Posterior vena cava (tissue), 2 donors: ENCODE results near the gene RAC3. TPM values are rescaled to one million over a fixed set of nuclear protein-coding genes. Genes with fewer than 3 reads are reported as not detected.

Experiments used
- DNase-seq: peaks from one replicate; pipeline ENCODE4 v3.0.0-alpha.2; 2020; ENCODE audit warnings: low spot score
- intact Hi-C, 2 donors: fragments of 100-400 bp; cut with DNase I; formaldehyde crosslinking; loops; one replicate each; pipeline versions ENCODE4 v1.14.1 to v1.14.2; 2022 to 2023
- total RNA-seq, 2 donors: library from RNA; stranded (reverse); fragmentation: NEBNext Ultra II Directional; extraction: Animal tissue kit (Norgen Biotek cat#: 25700); gene quantifications; one replicate each; pipeline ENCODE4 v1.2.1, GENCODE V29; 2021
- donor health status: DM: yes; HTN: yes; CAD: no.
- donor health status: DM: yes; HTN: yes; CAD: no.

Gene RAC3
- total RNA-seq, 2 donors from 2014 or later = 1.0 to 1.3 TPM

DNA sequence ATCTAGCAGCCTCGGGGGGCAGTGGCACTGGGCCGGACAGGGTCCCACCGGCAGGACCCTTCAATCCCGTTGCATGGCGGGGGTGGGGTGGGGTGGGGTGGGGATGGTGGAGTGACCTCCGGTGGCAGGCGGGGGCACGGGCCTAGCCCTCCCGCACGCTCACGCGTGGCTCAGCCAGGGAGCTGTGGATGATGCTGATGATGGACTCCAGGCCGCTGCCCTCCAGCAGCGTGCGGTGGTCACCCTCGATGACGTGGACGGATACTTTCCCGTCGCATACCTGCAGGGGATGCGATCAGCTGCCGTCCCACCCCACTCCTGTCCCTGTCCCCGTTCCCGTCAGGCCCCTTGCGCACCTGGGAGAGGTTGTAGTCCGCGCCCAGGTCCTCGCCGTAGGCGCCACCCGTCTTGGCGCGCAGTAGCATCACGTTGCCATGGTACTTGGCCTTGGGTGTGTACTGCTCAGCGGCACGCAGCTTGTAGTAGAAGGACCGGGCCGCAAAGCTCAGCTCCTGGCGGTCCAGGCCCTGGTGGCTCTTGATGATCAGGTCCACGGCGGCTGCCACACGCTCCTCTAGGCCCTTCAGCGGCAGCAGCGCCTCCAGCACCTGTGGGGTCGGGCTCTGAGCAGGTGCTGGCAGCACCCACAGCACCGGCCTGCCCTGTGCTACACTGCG lies 47.7 kb downstream of the RAC3 start:
- no peak for DNase-seq
- intact Hi-C loops = no loop called here

DNA sequence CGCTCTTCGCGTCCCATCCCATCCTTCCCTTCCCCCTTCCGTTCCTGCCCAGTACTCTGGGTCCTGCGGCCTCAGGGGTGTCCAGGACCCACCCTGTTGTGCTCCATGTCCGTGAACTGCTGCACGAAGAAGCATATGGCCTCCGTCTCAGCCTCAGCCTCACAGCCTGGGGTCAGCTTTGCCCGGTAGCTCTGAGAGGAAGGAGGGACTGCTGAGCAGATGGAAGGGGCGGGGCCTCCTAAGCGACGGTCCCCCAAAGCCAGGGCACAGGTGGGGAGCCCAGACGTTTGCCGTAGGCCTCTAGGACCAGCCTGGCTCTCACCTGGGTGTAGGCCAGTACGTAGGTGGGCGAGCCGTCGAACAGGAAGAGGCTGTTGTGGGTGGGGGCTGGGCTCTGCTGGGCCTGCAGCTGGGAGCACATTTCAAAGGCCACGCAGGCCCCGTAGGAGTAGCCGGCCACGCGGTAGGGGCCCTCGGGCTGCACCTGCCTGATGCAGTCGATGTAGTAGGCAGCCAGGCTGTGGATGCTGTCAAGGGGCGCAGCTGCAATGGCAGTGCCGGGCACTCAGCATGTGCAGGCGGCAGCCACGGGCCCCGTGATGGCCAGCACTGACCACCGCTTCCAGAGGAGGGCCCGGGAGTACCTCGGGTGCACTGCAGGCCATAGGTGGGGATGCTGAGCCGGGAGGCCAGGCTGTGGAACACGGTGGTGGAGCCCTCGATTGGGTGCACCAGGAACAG lies 48.7 kb downstream of the RAC3 start:
- DNase-seq = no peak
- intact Hi-C loops = no loop called here

DNA sequence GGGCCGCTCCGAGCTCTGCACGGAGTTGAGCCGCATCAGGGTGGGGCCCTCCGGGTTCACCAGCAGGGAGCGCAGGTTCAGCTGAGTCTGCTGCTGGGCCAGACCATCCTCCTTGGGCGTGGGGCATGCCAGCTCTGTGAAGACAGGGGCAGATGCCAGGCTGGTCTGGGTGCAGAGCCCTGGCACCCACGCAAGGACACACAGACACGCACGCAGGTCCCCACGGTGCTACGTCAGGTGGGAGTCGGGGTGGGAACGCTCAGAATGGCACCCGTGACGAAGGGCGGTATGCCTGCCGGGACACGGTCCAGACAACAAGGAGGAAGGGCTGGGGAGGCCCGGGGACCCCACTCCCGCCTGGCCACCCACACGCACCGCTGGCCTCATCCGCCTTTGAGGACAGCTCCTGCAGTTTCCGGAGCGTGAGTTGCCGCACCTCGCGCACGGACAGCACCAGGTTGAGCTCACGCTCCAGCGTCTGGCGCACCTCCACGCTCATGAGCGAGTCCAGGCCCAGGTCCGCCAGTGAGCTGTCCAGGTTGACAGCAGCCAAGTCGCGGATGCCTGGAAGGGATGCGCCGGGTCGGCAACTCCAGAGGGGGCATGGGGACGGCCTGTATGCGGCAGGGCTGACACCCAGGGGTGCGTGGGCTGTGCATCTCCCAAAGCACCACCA lies 49.4 kb downstream of the RAC3 start:
- intact Hi-C loops = no loop called here
- DNase-seq = no peak

DNA sequence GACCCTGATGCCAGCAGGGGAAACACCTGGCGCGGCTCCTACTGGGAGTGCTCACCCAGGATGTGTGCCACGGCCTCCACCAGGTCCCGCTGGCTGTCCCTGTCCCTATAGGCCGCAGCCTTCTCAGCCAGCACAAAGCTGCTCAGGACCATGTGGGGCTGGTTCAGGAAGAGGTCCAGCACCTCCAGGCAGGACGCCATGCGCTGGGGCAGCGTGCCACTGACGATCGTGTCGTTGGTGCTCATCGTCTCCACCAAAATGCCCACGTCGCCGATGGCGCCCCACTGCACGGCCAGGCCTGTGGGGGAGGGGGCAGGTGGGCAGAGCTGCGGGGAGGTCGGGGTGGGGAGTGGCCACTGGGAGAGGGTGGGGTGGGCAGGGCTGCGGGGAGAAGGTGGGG lies 50.1 kb downstream of the RAC3 start:
- intact Hi-C loops = no loop called here
- DNase-seq = no peak

DNA sequence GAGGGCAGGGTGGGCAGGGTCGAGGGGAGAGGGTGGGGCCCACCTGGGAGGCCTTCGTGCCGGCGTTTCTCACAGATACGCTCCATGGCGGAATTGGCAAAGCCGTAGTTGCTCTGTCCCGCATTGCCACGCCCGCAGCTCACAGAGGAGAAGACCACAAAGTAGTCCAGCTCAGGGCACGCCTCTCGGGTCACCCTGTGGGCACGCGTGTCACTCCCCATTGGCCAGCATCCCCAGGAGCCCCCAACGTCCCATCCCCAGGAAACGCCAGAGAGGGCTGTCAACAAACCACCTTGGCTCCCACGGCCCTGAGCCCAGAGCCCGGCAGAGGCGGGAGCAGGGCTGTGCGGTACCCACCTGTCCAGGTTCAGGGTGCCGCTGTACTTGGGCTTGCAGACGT lies 50.5 kb downstream of the RAC3 start:
- no peak for DNase-seq
- intact Hi-C loops = no loop called here

DNA sequence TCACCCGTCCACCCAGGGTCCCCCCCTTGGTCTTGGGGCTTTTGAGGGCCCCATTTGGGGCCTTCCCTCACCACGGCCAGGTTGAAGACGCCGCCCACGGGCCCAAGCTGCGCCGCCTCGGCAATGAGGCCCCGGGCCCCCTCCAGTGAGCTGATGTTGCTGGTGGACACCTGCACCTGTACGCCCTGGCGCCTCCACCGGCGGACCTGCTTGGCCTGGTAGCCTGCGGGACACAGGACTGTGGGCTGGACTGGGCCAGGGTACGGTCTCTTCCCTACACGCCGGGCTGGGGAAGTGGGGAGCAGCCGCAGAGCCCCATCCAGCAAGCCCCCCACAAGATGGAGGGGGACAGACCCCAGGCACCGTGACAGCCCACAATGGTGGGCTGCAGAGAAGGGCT lies 51.0 kb downstream of the RAC3 start:
- no peak for DNase-seq
- intact Hi-C loops = no loop called here

DNA sequence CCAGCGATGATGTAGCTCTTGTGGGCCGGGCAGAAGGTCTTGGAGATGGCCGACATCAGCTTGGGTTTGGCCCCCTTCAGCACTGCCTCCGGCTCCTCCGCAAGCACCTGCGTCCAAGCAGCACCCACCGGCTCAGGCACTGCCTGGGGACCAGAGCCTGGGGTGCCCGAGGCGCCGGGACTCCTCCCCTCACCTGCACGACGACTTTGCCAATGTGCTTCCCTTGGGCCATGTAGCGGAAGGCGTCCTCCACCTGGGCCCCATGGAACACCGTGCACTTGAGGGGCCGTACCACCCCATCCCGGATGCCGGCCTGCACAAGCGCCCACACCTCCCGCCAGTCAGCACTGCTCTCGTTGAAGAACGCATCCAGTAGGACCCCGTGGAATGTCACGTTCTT lies 51.5 kb downstream of the RAC3 start:
- DNase-seq = no peak
- intact Hi-C loops = no loop called here

Other genes with a start within 250 kb of the RAC3 start
- not detected for gene GCGR, start 227.5 kb upstream of the RAC3 start, total RNA-seq
- 100 to 1,000 TPM in 1 of 2 donors, 10 to 100 TPM in 1; 97.6 to 101 TPM for gene MCRIP1, start 198.4 kb upstream of the RAC3 start, total RNA-seq
- not detected for gene PPP1R27, start 196.6 kb upstream of the RAC3 start, total RNA-seq
- 100 to 1,000 TPM; 339 to 482 TPM for gene P4HB, start 171.1 kb upstream of the RAC3 start, total RNA-seq
- 100 to 1,000 TPM; 375 to 421 TPM for gene ARHGDIA, start 160.3 kb upstream of the RAC3 start, total RNA-seq
- gene ALYREF, start 140.1 kb upstream of the RAC3 start, total RNA-seq = 10 to 100 TPM; 34.3 to 36.3 TPM
- 10 to 100 TPM; 73.3 to 84.8 TPM for gene ANAPC11, start 140.0 kb upstream of the RAC3 start, total RNA-seq
- under 1 TPM; 0.29 to 0.46 TPM for gene NPB, start 129.4 kb upstream of the RAC3 start, total RNA-seq
- 10 to 100 TPM in 1 of 2 donors, 1 to 10 TPM in 1; 8.7 to 14.9 TPM for gene PCYT2, start 120.3 kb upstream of the RAC3 start, total RNA-seq
- gene SIRT7, start 113.5 kb upstream of the RAC3 start, total RNA-seq = 10 to 100 TPM; 11.8 to 13.1 TPM
- gene MAFG, start 103.9 kb upstream of the RAC3 start, total RNA-seq = 10 to 100 TPM; 25.0 to 36.2 TPM
- 10 to 100 TPM in 1 of 2 donors, 1 to 10 TPM in 1; 6.7 to 16.6 TPM for gene PYCR1, start 94.4 kb upstream of the RAC3 start, total RNA-seq
- gene MYADML2, start 84.4 kb upstream of the RAC3 start, total RNA-seq = not detected
- not detected for gene NOTUM, start 70.5 kb upstream of the RAC3 start, total RNA-seq
- gene ASPSCR1, start 54.0 kb upstream of the RAC3 start, total RNA-seq = 10 to 100 TPM; 19.6 to 25.2 TPM
- gene CENPX, start 8.8 kb upstream of the RAC3 start, total RNA-seq = 10 to 100 TPM; 30.9 to 31.7 TPM
- 1 to 10 TPM; 3.8 to 5.7 TPM for gene LRRC45, start 8.4 kb upstream of the RAC3 start, total RNA-seq
- 10 to 100 TPM; 44.1 to 52.1 TPM for gene DCXR, start 6.0 kb downstream of the RAC3 start, total RNA-seq
- 10 to 100 TPM; 23.7 to 26.4 TPM for gene RFNG, start 20.1 kb downstream of the RAC3 start, total RNA-seq
- 10 to 100 TPM; 54.6 to 62.7 TPM for gene GPS1, start 20.2 kb downstream of the RAC3 start, total RNA-seq
- 10 to 100 TPM; 47.8 to 48.6 TPM for gene DUS1L, start 34.1 kb downstream of the RAC3 start, total RNA-seq
- 10 to 100 TPM; 41.9 to 50.6 TPM for gene FASN, start 66.6 kb downstream of the RAC3 start, total RNA-seq
- 10 to 100 TPM; 20.3 to 28.5 TPM for gene CCDC57, start 181.2 kb downstream of the RAC3 start, total RNA-seq
- gene SLC16A3, start 197.4 kb downstream of the RAC3 start, total RNA-seq = 10 to 100 TPM; 53.7 to 65.6 TPM
- gene CSNK1D, start 242.0 kb downstream of the RAC3 start, total RNA-seq = 100 to 1,000 TPM in 1 of 2 donors, 10 to 100 TPM in 1; 93.6 to 103 TPM